K562 (cell line): Measurements from ENCODE around the gene TAC3. TPM values are rescaled to one million over a fixed set of nuclear protein-coding genes. Genes with fewer than 3 reads are reported as not detected.
A peak's percentile ranks its signal among the peaks of the same experiment; 100 is the strongest.

Experiments used
- CCNT2 ChIP-seq: IDR thresholded peaks from 2 replicates; pipeline ENCODE4 v1.6.1; 2011; ENCODE audit warnings: borderline replicate concordance, low read depth, mild to moderate bottlenecking, moderate library complexity, mixed read lengths, low read length; ENCODE audit not compliant: insufficient read length; ENCODE audit errors: extremely low read depth
- KDM1A ChIP-seq, 2 experiments: fragments of 450-650 bp; IDR thresholded peaks; 2 replicates each; pipeline ENCODE4 v1.6.1; 2016; ENCODE audit warnings: mild to moderate bottlenecking in 2 of 2
- KHSRP ChIP-seq: fragments of 450-650 bp; IDR thresholded peaks from 2 replicates; pipeline ENCODE4 v1.6.1; 2017
- ZNF589 ChIP-seq: fragments of 200-800 bp; sonication (Bioruptor generic); IDR thresholded peaks from 2 replicates; pipeline ENCODE4 v1.6.1; 2016; ENCODE audit warnings: low read depth, missing genetic modification characterization, missing compliant biosample characterization
- polyA plus RNA-seq, 8 experiments: library from polyadenylated mRNA; depleted of rRNA in 4 of 8; stranded (reverse) in 5 of 8; unstranded in 3 of 8; fragments of >200 nt; fragmentation: Nextera tagmentation in 2 of 8; fragmentation: Illumina TruSeq in 1 of 8; extraction: Ambion mirVana in 2 of 8; extraction: Trizol in 1 of 8; gene quantifications; 2 replicates each; pipeline versions ENCODE4 v1.2.1 to v1.2.3, GENCODE V29; 2011 to 2014; ENCODE audit warnings: inconsistent platforms in 1 of 8, missing spikeins in 1 of 8
- total RNA-seq, 7 experiments: library from RNA; depleted of rRNA in 6 of 7; stranded (reverse); fragments of >200 nt in 6 of 7; fragmentation: Illumina TruSeq in 2 of 7; extraction: Trizol in 2 of 7; gene quantifications; 2 replicates each; pipeline versions ENCODE4 v1.2.1 to v1.2.3, GENCODE V29; 2011 to 2021; ENCODE audit warnings: low replicate concordance in 1 of 7
- TF ChIP-seq, protein P1 (sequence below): fragments of 450-650 bp; IDR thresholded peaks from 2 replicates; pipeline ENCODE4 v1.6.1; 2016; ENCODE audit warnings: mild to moderate bottlenecking, moderate library complexity
- TF ChIP-seq, protein P2 (sequence below): fragments of 250-450 bp; sonication (Bioruptor Pico); IDR thresholded peaks from 2 replicates; pipeline ENCODE4 v1.8.0; 2022; ENCODE audit warnings: moderate library complexity, mild to moderate bottlenecking, inconsistent platforms
- TF ChIP-seq, protein P3 (sequence below): sonication (generic); formaldehyde crosslinking; IDR thresholded peaks from 2 replicates; pipeline ENCODE4 v1.9.0; 2022; ENCODE audit warnings: mild to moderate bottlenecking, missing genetic modification reagents
- TF ChIP-seq, protein P4 (sequence below): fragments of 450-650 bp; formaldehyde crosslinking; IDR thresholded peaks from 2 replicates; pipeline ENCODE4 v1.4.0; 2020; ENCODE audit warnings: mild to moderate bottlenecking, moderate library complexity
- TF ChIP-seq, protein P5 (sequence below), 3 experiments: IDR thresholded peaks in 2 of 3; conservative IDR thresholded peaks in 1 of 3; 2 replicates each; pipeline ENCODE4 v1.5.1; 2011 to 2012; ENCODE audit warnings: low read length in 3 of 3, mild to moderate bottlenecking in 3 of 3, control low read depth in 2 of 3, improper control_type of control experiment in 1 of 3, inconsistent platforms in 1 of 3, low read depth in 1 of 3, mixed read lengths in 1 of 3, moderate library complexity in 1 of 3; ENCODE audit not compliant: insufficient read depth in 2 of 3

TAC3 gene
- total and polyA plus RNA-seq, 9 of the 15 experiments (the other 6 are each of a cell fraction or from before 2014, with no cell fraction given), result 0.29 to 2.8 (median 1.4) TPM

DNA sequence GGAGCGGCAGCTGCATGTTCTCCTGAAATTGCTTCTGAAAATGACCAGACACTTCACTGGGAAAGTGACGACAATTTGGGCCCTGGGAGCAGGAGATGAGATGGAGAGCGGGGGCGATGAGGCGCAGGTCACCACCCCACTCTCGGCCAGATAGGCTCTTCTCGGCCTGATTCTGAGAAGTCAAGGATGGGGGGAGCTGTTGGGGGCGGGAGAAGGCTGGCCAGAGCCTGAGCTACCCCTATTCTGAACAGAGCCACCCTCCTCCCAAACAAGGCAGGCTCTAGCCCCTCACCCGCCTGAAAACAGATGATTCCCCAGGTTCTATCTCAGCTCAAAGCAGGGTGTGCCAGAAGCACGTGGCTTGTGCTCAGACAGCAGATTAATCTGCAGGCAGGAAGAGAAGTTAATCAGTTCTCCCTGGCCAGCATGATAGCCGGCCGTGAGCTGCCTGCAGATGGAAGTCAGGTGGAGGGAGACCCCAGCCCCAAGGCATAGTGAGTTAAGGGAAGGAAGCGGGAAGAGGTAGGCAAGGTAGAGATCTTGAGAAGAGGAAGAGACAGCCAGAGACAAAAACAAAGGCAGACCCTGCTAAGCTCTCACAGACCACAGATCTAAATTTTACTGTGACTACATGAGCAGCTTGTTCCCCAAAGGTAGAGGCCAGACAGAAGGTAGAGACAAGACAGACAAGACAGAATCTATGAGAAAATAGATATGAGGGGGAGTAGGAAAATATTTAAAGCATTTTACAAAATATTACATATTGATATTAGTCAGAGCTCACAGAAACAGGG, 10.9 kb upstream of the TAC3 start (continued):
- TF ChIP-seq, protein P1, sequence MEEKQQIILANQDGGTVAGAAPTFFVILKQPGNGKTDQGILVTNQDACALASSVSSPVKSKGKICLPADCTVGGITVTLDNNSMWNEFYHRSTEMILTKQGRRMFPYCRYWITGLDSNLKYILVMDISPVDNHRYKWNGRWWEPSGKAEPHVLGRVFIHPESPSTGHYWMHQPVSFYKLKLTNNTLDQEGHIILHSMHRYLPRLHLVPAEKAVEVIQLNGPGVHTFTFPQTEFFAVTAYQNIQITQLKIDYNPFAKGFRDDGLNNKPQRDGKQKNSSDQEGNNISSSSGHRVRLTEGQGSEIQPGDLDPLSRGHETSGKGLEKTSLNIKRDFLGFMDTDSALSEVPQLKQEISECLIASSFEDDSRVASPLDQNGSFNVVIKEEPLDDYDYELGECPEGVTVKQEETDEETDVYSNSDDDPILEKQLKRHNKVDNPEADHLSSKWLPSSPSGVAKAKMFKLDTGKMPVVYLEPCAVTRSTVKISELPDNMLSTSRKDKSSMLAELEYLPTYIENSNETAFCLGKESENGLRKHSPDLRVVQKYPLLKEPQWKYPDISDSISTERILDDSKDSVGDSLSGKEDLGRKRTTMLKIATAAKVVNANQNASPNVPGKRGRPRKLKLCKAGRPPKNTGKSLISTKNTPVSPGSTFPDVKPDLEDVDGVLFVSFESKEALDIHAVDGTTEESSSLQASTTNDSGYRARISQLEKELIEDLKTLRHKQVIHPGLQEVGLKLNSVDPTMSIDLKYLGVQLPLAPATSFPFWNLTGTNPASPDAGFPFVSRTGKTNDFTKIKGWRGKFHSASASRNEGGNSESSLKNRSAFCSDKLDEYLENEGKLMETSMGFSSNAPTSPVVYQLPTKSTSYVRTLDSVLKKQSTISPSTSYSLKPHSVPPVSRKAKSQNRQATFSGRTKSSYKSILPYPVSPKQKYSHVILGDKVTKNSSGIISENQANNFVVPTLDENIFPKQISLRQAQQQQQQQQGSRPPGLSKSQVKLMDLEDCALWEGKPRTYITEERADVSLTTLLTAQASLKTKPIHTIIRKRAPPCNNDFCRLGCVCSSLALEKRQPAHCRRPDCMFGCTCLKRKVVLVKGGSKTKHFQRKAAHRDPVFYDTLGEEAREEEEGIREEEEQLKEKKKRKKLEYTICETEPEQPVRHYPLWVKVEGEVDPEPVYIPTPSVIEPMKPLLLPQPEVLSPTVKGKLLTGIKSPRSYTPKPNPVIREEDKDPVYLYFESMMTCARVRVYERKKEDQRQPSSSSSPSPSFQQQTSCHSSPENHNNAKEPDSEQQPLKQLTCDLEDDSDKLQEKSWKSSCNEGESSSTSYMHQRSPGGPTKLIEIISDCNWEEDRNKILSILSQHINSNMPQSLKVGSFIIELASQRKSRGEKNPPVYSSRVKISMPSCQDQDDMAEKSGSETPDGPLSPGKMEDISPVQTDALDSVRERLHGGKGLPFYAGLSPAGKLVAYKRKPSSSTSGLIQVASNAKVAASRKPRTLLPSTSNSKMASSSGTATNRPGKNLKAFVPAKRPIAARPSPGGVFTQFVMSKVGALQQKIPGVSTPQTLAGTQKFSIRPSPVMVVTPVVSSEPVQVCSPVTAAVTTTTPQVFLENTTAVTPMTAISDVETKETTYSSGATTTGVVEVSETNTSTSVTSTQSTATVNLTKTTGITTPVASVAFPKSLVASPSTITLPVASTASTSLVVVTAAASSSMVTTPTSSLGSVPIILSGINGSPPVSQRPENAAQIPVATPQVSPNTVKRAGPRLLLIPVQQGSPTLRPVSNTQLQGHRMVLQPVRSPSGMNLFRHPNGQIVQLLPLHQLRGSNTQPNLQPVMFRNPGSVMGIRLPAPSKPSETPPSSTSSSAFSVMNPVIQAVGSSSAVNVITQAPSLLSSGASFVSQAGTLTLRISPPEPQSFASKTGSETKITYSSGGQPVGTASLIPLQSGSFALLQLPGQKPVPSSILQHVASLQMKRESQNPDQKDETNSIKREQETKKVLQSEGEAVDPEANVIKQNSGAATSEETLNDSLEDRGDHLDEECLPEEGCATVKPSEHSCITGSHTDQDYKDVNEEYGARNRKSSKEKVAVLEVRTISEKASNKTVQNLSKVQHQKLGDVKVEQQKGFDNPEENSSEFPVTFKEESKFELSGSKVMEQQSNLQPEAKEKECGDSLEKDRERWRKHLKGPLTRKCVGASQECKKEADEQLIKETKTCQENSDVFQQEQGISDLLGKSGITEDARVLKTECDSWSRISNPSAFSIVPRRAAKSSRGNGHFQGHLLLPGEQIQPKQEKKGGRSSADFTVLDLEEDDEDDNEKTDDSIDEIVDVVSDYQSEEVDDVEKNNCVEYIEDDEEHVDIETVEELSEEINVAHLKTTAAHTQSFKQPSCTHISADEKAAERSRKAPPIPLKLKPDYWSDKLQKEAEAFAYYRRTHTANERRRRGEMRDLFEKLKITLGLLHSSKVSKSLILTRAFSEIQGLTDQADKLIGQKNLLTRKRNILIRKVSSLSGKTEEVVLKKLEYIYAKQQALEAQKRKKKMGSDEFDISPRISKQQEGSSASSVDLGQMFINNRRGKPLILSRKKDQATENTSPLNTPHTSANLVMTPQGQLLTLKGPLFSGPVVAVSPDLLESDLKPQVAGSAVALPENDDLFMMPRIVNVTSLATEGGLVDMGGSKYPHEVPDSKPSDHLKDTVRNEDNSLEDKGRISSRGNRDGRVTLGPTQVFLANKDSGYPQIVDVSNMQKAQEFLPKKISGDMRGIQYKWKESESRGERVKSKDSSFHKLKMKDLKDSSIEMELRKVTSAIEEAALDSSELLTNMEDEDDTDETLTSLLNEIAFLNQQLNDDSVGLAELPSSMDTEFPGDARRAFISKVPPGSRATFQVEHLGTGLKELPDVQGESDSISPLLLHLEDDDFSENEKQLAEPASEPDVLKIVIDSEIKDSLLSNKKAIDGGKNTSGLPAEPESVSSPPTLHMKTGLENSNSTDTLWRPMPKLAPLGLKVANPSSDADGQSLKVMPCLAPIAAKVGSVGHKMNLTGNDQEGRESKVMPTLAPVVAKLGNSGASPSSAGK, result peak; percentile 87
- TF ChIP-seq, protein P2, sequence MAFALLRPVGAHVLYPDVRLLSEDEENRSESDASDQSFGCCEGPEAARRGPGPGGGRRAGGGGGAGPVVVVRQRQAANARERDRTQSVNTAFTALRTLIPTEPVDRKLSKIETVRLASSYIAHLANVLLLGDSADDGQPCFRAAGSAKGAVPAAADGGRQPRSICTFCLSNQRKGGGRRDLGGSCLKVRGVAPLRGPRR (CRISPR knock-in tag), result no peak
- peak in 1 of 2 experiments; percentile 72; a peak in 3 of 4 replicates for TF ChIP-seq KDM1A (IDR thresholded peaks at IDR 0.05)
- TF ChIP-seq ZNF589 (CRISPR knock-in tag), result peak; percentile 40; the same call in 1 of the 2 replicates
- TF ChIP-seq, protein P3, sequence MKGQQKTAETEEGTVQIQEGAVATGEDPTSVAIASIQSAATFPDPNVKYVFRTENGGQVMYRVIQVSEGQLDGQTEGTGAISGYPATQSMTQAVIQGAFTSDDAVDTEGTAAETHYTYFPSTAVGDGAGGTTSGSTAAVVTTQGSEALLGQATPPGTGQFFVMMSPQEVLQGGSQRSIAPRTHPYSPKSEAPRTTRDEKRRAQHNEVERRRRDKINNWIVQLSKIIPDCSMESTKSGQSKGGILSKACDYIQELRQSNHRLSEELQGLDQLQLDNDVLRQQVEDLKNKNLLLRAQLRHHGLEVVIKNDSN, result peak; percentile 61
- TF ChIP-seq, protein P4, sequence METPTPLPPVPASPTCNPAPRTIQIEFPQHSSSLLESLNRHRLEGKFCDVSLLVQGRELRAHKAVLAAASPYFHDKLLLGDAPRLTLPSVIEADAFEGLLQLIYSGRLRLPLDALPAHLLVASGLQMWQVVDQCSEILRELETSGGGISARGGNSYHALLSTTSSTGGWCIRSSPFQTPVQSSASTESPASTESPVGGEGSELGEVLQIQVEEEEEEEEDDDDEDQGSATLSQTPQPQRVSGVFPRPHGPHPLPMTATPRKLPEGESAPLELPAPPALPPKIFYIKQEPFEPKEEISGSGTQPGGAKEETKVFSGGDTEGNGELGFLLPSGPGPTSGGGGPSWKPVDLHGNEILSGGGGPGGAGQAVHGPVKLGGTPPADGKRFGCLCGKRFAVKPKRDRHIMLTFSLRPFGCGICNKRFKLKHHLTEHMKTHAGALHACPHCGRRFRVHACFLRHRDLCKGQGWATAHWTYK (CRISPR knock-in tag), result no peak
- TF ChIP-seq CCNT2, result no peak
- TF ChIP-seq KHSRP, result no peak
- TF ChIP-seq, protein P5, sequence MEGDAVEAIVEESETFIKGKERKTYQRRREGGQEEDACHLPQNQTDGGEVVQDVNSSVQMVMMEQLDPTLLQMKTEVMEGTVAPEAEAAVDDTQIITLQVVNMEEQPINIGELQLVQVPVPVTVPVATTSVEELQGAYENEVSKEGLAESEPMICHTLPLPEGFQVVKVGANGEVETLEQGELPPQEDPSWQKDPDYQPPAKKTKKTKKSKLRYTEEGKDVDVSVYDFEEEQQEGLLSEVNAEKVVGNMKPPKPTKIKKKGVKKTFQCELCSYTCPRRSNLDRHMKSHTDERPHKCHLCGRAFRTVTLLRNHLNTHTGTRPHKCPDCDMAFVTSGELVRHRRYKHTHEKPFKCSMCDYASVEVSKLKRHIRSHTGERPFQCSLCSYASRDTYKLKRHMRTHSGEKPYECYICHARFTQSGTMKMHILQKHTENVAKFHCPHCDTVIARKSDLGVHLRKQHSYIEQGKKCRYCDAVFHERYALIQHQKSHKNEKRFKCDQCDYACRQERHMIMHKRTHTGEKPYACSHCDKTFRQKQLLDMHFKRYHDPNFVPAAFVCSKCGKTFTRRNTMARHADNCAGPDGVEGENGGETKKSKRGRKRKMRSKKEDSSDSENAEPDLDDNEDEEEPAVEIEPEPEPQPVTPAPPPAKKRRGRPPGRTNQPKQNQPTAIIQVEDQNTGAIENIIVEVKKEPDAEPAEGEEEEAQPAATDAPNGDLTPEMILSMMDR (IDR thresholded peaks at IDR 0.05 in 2 of 3, conservative IDR thresholded peaks at IDR 0.05 in 1 of 3; ENCODE audit: insufficient read depth in 2 of 3, low read depth in 1 of 3, low read length in 3 of 3), result no peak
